Measurements from ENCODE around the gene SLC38A7.
"Not testable (repeated sequence)": the region's sequence is repeated elsewhere in the genome, so short reads cannot be mapped to it uniquely, and the experiment has no call there.

SLC38A7 gene

DNA sequence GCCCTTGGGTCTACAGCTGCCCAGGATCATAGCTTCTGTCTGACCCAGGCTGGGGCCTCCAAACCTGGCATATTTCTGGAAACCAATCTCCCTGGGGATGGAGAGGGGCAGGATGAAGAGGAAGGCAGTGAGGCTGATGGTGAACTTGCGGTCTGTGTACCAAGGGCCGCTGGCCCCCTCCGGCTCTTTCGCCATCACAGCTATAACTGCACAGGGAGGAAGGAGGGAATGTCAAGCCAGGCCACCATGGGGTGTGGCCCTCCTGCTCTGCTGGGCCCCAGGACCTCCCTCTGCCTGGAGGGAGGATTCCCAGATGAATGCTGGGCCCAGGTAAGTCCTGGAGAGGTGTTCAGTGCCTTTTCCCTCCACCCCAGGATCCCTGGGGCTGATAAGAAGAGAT lies 6.3 kb downstream of the SLC38A7 start:
- no peak for DNase-seq (ENCODE audit: low spot score)

DNA sequence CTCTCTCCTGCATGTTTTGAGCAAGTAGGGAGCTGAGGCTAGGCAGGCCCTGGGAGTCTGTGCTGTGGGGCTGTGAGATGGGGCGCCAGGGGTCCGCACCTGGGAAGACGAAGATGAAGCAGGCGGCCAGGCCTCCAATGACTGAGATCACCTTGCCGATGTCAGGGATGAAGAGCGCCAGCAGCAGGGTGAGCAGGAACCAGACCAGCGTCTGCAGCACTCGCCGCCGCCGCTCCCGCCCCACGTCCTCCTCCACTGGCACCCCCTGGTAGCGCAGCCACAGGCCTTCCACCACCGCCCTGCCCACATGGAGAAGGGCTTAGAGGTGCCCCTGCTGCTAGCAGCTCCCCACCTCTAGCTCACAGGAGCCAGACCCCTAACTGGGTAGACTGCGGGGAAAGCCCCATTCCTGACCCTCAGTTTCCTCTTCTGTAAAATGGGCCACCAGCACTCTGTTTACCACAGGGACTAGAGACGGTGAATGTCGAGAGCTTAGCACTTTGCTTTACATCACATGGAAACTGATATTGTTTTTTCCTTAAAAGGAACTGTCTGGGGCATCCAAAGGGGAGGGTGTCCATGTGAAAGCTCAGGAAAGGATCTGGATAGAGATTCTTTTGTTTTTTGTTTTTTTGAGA lies 13.5 kb downstream of the SLC38A7 start:
- no peak for DNase-seq (ENCODE audit: low spot score)

- no peak for DNase-seq (ENCODE audit: low spot score)
Measured at GRCh38 chr16:58670177-58670576, 14.4 kb downstream of the SLC38A7 start.

GRCh38 chr16:58665200-58665599 lies 19.4 kb downstream of the SLC38A7 start:
- DNase-seq (ENCODE audit: low spot score), result no peak

DNA sequence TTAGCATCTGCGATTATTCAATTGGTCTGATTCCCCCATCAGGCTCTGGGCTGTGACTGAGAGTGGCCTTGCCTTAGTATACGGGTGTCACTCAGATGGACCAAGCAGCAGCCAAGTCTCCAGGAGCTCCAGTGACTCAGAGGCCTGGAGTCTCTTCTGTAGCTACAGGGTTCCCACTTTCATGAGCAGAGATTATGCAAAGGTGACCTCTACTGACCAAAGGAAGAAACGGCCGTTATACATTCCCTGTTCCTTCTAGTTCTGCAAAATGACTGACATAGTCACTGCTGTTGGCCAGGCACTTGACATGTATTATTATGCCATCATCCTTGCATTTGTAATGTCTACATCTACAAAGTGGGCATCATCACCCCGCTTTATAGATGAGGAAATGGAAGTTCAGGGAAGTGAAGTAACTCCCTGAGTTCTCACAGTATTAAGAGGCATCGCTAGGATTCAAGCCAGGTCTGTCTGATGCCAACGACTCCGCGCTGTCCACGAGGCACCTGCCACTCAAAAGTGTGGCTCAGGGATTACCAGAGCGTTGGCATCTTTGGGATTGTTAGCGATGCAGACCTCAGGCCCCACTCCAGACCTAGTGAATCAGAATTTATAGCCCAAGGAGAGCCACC lies 23.3 kb downstream of the SLC38A7 start:
- peak; percentile 92 for DNase-seq (ENCODE audit: low spot score)

DNA sequence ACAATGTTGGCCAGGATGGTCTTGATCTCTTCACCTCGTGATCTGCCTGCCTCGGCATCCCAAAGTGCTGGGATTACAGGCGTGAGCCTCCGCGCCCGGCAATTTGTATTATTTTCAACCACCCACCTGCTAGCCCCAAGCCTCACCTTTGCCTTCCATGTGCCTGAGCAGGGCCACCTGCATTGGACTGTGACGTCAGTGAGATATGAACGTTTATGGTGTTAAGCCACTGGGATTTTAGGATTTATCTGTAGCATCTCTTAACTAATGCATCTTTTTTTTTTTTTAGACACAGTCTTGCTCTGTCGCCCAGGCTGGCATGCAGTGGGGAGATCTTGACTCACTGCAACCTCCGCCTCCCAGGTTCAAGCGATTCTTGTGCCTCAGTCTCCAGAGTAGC lies 24.7 kb downstream of the SLC38A7 start:
- DNase-seq (ENCODE audit: low spot score), result not testable (repeated sequence)

GRCh38 chr16:58658796-58659211 lies 25.8 kb downstream of the SLC38A7 start:
- no peak for DNase-seq (ENCODE audit: low spot score)

DNA sequence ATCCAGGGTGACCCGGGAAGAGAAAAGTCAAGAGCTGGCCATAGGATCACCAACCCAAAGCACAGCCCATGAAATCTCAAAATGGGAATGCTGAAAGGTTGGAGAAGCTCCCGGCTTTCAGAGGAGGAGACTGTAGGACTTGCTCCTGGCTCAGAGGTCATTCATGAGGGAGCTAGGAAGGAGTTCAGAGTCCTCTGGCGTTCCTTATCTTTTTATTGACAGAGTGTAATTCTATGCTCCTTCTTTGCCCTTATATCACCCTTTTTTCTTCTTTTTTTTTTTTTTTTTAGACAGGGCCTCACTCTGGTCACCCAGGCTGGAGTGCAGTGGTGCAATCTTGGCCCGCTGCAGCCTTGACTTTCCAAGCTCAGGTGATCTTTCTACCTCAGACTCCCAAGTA lies 27.7 kb downstream of the SLC38A7 start:
- no peak for DNase-seq (ENCODE audit: low spot score)

- no peak for DNase-seq (ENCODE audit: low spot score)
Measured at GRCh38 chr16:58655215-58655596, 29.4 kb downstream of the SLC38A7 start.

DNA sequence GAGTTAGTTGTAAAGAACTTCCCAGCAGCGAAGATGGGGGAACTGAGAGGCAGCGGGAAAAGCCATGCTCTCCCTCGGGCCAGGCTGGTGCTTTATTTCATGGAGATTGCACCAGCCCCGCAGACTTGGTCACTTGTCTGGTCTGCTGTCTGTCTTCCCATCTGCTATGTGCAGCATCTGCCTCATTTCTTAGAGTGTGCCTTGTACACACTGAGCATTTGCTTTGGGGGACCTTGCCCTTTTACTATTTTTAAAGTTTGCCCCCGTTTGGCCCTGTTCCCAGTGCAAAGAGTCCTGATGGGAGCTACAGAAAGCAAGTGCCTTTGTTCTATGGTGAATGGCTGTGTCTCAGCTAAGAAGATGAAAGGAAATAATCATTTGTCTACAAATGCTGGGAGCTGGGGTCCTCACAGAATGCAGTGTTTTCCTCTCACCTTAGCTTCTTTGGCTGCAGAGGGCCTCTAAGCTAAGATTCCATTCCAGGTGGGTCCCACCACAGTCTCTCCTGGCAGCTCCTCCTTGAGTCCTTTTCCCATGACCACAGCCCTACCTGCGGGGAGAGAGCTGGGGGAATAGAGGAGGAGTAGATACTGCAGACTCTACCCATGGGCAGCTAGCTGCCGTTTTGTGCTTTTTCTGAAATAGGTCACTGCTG lies 29.9 kb downstream of the SLC38A7 start:
- no peak for DNase-seq (ENCODE audit: low spot score)

- DNase-seq (ENCODE audit: low spot score), result no peak
Measured at GRCh38 chr16:58652741-58653140, 31.8 kb downstream of the SLC38A7 start.

DNA sequence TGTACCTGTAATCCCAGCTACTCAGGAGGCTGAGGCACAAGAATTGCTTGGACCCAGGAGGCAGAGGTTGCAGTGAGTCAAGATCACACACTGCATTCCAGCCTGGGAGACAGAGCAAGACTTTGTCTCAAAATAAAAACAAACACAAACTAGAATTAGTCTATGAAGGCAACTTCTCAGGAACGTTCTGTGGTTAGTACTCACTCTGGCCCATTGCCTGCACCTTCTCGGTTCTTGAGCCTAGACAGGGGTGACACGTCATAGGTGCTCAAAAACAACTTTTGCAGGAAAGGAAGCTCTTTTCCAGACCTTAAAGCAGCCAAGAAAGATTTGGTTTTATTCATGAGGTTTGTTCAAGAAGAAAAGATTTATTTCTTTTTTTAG lies 32.6 kb downstream of the SLC38A7 start:
- no peak for DNase-seq (ENCODE audit: low spot score)

GRCh38 chr16:58649707-58650106 lies 34.9 kb downstream of the SLC38A7 start:
- no peak for DNase-seq (ENCODE audit: low spot score)

- DNase-seq (ENCODE audit: low spot score), result no peak
Measured at GRCh38 chr16:58647107-58647506, 37.5 kb downstream of the SLC38A7 start.

DNA sequence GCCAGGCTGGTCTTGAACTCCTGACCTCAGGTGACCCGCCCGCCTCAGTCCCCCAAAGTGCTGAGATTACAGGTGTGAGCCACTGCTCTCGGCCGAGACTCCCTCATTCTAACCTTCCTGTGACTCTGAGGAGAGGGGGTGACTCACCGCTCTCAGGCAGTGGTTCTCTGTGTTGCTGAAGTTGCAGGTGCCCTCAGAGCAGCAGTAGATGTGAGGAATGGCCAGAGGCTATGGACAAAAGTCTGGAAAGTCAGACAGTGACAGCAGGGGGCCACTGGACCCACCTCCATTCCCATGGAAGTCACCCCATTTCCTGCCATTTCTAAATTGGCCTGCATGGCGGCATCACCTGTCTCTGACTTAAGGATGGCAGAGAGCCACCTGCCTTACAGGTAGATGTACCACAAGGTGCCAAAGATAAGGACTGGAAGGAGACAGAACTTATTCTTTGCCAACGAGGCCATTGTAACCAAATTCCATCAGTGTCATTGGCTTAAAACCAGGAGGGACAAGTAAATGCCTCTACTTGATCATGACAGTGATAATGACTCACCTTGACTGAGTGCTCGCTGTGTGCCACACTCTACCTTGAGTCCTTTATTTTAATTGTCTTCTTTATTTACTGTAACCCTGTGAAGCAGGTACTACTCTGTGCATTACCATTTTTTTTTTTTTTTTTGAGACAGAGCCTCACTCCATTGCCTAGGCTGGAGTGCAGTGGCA lies 39.6 kb downstream of the SLC38A7 start:
- DNase-seq (ENCODE audit: low spot score), result no peak

- no peak for DNase-seq (ENCODE audit: low spot score)
Measured at GRCh38 chr16:58644108-58644507, 40.5 kb downstream of the SLC38A7 start.

- DNase-seq (ENCODE audit: low spot score), result no peak
Measured at GRCh38 chr16:58640949-58641348, 43.6 kb downstream of the SLC38A7 start.

DNA sequence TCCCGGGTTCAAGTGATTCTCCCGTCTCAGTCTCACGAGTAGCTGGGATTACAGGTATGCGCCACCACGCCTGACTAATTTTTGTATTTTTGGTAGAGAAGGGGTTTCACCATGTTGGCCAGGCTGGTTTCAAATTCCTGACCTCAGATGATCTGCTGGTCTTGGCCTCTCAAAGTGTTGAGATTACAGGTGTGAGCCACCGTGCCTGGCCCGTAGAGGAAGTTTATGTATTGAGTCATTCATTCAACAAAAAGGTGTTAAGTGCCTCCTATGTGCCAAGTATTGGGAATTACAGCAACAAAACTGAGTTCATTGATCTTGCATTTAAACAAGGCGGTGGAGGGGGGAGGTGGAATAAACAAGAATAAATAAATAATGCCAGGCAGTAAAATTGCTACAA lies 44.7 kb downstream of the SLC38A7 start:
- no peak for DNase-seq (ENCODE audit: low spot score)

- no peak for DNase-seq (ENCODE audit: low spot score)
Measured at GRCh38 chr16:58639230-58639629, 45.3 kb downstream of the SLC38A7 start.

- DNase-seq (ENCODE audit: low spot score), result peak; percentile 49
Measured at GRCh38 chr16:58638148-58639036, 46.2 kb downstream of the SLC38A7 start.

- DNase-seq (ENCODE audit: low spot score), result not testable (repeated sequence)
Measured at GRCh38 chr16:58637021-58637420, 47.5 kb downstream of the SLC38A7 start.

- DNase-seq (ENCODE audit: low spot score), result no peak
Measured at GRCh38 chr16:58636466-58636865, 48.1 kb downstream of the SLC38A7 start.

Measured in cerebellar cortex (tissue), 1 donor.